AG08396 (cell line): Measurements from ENCODE around the gene LAMC1.
"Not testable (repeated sequence)": the region's sequence is repeated elsewhere in the genome, so short reads cannot be mapped to it uniquely, and the experiment has no call there.

Experiments used
- DNase-seq: peaks from one replicate; pipeline ENCODE4 v3.0.0; 2012; ENCODE audit warnings: low spot score, mixed read lengths

The LAMC1 gene

GRCh38 chr1:183043872-183044854 lies 20.9 kb downstream of the LAMC1 start:
- peak; percentile 38 for DNase-seq

- no peak for DNase-seq
These were observed 21.9 kb downstream of the LAMC1 start for GRCh38 chr1:183044893-183045649.

GRCh38 chr1:183048087-183049085 lies 25.2 kb downstream of the LAMC1 start:
- DNase-seq: no peak

GRCh38 chr1:183051546-183051945 lies 28.3 kb downstream of the LAMC1 start:
- DNase-seq: no peak

GRCh38 chr1:183052861-183053260 lies 29.6 kb downstream of the LAMC1 start:
- DNase-seq: no peak

GRCh38 chr1:183058851-183059502 lies 35.8 kb downstream of the LAMC1 start:
- no peak for DNase-seq

GRCh38 chr1:183061194-183061593 lies 38.0 kb downstream of the LAMC1 start:
- DNase-seq: no peak

GRCh38 chr1:183063349-183063748 lies 40.1 kb downstream of the LAMC1 start:
- DNase-seq: no peak

- DNase-seq: no peak
These were observed 42.0 kb downstream of the LAMC1 start for GRCh38 chr1:183065168-183065706.

- not testable (repeated sequence) for DNase-seq
These were observed 43.2 kb downstream of the LAMC1 start for GRCh38 chr1:183066432-183066831.

GRCh38 chr1:183069562-183070216 lies 46.5 kb downstream of the LAMC1 start:
- no peak for DNase-seq

- DNase-seq: no peak
These were observed 47.2 kb downstream of the LAMC1 start for GRCh38 chr1:183070234-183070922.

GRCh38 chr1:183070923-183071618 lies 47.9 kb downstream of the LAMC1 start:
- peak; percentile 39 for DNase-seq

- not testable (repeated sequence) for DNase-seq
These were observed 49.4 kb downstream of the LAMC1 start for GRCh38 chr1:183072595-183072994.

- DNase-seq: no peak
These were observed 50.1 kb downstream of the LAMC1 start for GRCh38 chr1:183073320-183073719.

GRCh38 chr1:183074215-183074614 lies 51.0 kb downstream of the LAMC1 start:
- no peak for DNase-seq

- no peak for DNase-seq
These were observed 52.6 kb downstream of the LAMC1 start for GRCh38 chr1:183075861-183076260.

- no peak for DNase-seq
These were observed 53.9 kb downstream of the LAMC1 start for GRCh38 chr1:183077097-183077496.
